Measurements from ENCODE around the gene AK1.
"Not testable (repeated sequence)": the region's sequence is repeated elsewhere in the genome, so short reads cannot be mapped to it uniquely, and the experiment has no call there.

The AK1 gene

GRCh38 chr9:127884427-127884911 is 7.0 kb upstream of the AK1 start:
- no peak for DNase-seq (ENCODE audit: low read depth)

DNA sequence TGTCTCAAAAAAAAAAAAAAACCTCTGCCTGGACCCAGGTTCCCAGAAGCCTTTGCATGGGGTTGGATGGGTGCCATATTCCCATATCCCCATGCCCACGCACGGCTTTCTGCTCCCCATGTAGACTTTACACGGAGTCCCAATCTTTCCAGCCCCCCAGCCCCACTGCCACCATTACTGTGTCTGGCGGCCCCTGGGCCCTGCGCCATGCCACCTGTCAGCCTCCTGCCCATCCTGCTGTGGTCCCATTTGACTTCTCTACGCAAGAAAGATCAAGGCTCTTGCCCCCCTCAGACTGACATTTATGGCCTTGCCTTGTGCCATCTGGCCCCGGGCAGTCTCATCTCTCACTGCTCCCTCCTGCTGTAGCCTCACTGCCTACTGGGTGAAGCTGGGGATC is 6.5 kb upstream of the AK1 start:
- no peak for DNase-seq (ENCODE audit: low read depth)

GRCh38 chr9:127881715-127882114 is 4.2 kb upstream of the AK1 start:
- not testable (repeated sequence) for DNase-seq (ENCODE audit: low read depth)

- DNase-seq (ENCODE audit: low read depth) = no peak
Observed at GRCh38 chr9:127880143-127880542, 2.7 kb upstream of the AK1 start.

DNA sequence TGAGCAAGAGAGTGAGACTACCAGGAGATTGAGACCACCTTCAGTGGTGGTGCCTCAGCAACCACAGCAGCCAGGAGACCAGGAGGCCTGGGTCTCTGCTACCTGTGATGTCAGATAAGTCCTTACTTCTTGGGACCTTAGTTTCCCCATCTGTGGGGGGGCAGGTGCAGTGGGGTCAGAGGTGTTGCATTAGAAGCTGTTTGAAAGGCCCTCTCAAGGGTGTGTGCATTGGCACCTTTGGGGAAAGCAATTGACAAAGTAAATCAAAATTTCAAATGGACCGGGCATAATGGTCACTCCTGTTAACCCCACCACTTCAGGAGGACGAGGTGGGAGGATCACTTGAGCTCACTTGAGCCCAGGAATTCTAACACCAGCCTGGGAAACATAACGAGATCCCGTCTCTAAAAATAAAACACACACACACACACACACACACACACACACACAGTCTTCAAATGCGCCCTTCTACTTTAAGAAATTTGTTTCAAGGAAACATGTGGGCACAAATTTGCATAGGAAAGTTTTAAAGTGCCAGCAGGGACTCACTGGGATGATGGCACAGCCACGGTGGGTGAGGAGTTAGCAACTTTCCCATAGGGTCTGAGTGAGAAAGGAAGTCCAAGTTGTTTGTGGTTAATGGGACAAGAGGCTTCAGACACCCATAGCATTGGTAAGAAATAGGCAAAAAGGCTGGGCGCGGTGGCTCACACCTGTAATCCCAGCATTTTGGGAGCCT is 1.3 kb upstream of the AK1 start:
- no peak for DNase-seq (ENCODE audit: low read depth)

DNA sequence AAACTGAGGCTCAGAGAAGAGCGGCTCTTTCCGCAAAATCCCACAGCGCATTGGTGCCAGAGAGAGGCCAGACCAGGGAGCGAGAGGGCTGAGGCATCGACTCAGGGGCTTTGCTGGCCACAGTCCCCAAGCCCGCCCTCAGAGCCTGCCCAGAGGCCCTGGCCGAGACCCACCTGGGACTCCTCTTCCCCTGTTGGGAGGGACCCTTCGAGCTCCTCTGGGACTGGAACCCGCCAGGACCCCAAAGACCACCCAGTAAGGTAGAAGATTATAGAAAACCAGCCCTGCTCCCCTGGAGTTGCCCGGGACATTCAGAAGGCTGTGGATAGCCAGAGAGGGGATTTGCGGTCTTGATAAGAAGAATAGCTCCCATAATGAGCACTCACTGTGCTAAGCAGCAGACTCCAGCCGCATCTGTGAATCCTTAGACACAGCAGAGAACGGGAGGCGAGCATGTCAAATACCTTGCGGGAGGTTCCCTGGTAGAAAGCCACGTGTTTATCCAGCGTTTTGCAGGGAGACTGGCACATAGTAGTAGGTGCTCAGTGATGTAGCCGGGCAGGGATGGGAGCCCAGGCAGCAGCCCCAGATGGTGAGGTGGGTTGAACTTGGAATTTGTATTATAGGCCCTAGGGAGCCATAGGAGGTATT is 651 bp upstream of the AK1 start:
- no peak for DNase-seq (ENCODE audit: low read depth)

GRCh38 chr9:127876764-127877562 is 512 bp downstream of the AK1 start:
- DNase-seq (ENCODE audit: low read depth) = no peak

DNA sequence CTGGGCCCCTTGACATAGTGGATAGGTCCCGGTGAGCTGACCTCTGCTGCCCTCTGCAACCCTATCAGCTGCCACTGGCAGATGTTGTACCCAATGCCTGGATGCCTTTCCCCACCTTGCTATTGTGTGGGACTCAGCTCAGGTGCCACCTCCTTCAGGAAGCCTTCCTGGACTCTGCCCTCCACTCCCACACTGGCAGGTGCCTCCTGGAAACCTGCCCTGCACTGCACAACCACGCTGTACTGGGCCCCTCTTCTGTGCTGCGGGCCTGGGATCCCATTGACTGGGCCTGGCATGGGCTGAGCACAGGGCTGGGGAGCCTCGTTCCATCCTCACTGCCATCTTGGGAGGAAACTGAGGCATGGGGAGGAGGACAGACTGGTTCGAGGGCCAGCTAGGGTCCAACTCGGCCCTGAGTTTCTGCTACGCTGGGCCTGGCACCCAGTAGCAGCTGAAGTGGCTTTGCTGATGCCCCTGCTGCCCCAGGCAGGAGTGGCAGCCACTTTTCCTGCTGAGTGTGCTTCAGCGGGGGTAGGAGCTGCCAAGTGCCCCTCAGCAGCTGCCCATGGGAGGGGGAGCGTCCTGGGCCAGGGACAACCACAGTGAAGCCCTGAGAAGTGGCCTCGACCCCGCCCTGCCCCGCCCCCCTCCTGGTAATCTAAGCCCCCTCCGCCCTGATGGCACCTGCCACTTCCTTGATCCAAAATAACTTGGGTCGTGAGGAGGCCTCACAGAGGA is 1.3 kb downstream of the AK1 start:
- DNase-seq (ENCODE audit: low read depth) = no peak

DNA sequence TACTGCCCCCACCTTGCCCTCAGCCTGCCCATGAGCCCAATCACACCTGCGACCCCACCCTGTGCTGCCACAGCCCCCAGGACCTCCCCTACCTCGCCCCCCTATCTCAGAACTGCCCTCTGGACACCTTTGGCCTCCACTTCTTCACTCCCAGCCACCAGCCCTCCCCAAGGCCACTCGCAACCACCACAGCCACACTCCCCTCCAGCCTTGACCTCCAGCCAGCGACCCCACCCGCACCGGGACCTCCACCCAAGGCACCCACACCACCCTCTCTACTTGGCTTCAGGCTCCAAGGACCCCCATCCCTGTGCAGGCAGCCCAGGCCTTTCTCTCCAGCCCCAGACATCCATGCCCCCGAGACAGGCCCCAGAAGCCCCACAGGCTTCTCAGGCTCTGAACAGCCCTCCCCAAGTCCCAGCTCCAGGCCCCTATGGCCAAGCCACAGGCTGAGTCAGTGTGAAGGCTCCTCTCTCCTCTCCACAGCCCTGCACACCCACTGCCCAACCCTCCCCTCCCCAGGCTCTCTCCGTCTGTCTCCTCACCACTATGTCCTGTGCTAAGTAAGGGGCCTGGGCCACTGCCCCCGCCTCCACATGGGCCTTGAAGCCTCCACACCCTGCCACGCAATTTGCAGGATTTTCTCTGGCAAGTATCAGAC is 2.0 kb downstream of the AK1 start:
- DNase-seq (ENCODE audit: low read depth) = no peak

DNA sequence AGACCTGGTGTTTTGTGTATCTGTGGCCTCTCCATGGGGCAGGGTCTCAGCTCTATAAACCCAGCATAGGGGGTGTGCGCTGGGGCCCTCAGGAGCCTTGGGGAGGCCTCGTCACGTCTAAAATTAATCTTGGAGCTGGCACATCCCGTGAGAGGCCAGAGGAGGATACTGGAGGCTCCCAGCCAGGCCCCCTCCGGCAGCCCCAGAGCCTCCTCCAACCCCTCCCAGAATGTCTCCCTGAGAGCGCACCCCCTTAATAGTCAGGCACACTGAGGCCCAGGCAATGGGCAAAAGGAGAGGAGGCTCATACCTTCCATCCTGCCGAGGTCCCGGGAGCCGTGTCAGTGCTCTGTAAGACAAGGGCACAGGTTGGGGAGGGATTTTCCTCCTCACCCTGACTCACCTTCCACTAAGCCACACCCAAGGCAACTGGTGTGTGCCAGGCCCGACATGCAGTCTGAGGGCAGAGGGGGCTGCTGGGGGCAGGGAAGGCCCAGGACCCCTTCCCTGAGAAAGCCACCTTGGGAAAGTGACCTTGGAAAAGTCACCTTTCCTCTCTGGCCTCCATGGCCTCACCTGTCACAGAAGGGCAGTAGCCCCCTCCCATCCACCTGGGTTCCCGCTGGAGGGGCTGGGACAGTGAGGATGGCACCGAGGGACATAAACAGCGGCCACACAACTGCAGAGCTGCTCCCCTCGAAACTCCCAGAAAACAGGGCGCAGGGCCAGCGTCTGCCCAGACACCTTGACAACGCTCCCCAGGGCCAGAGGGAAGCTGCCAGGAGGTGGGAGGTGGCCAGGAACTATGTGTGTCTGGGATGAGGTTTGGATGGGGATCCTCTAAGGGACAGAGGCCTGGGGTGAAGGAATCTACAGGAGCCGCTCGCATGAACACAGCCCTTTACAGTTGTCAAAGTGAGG is 2.9 kb downstream of the AK1 start:
- no peak for DNase-seq (ENCODE audit: low read depth)

DNA sequence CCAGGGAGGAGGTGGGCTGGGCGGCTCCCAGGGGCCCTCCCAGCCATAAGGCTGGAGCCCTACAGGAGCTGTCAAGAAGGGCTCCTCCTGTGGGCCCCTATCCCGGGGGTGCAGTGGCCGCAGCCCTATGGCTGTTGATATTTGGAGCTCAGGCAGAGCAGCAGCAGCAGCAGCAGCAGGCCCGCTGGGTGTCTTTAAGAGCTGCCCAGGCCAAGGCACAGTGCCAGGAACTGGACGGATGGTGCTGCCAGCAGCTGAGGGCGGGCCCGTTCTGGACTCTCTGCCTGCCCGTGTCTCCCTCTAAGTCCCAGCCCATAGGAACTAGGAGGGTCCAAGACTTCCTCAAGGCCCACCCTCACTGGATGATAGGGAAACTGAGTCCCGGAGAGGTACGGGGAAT is 3.6 kb downstream of the AK1 start:
- no peak for DNase-seq (ENCODE audit: low read depth)

GRCh38 chr9:127873223-127873691 is 4.2 kb downstream of the AK1 start:
- DNase-seq (ENCODE audit: low read depth) = no peak

GRCh38 chr9:127872369-127873222 is 4.9 kb downstream of the AK1 start:
- DNase-seq (ENCODE audit: low read depth) = no peak

- DNase-seq (ENCODE audit: low read depth) = no peak
Observed at GRCh38 chr9:127871531-127871930, 5.9 kb downstream of the AK1 start.

DNA sequence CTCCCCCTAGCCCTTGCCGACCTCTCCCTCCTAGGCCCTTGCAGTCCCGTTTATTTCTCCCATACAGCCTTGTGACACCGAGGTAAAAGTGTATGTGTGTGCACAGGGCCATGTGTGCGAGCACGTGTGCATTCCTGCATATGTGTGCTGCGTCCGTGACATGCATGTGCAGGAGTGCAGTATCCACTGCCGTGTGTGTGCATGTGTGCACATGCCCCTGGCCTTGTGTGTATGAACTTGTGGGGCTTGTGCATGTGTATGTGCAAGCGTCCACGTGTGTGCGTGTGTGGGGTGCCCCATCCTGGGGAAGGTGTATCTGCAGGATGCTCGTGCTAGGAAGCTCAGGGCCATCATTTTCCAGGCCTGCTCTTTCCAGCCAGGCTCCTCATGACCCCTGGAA is 6.6 kb downstream of the AK1 start:
- no peak for DNase-seq (ENCODE audit: low read depth)

DNA sequence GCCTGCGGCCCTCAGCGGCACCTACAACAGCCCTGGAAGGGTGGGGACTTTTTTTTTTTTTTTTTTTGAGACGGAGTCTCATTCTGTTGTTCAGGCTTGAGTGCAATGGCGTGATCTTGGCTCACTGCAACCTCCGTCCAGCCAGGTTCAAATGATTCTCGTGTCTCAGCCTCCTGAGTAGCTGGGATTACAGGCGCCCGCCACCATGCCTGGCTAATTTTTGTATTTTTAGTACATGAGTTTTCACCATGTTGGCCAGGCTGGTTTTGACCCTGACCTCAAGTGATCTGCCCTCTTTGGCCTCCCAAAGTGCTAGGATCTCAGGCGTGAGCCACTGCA is 7.4 kb downstream of the AK1 start:
- DNase-seq (ENCODE audit: low read depth) = not testable (repeated sequence)

- DNase-seq (ENCODE audit: low read depth) = peak; percentile 71
Observed at GRCh38 chr9:127869310-127870152, 7.9 kb downstream of the AK1 start.

DNA sequence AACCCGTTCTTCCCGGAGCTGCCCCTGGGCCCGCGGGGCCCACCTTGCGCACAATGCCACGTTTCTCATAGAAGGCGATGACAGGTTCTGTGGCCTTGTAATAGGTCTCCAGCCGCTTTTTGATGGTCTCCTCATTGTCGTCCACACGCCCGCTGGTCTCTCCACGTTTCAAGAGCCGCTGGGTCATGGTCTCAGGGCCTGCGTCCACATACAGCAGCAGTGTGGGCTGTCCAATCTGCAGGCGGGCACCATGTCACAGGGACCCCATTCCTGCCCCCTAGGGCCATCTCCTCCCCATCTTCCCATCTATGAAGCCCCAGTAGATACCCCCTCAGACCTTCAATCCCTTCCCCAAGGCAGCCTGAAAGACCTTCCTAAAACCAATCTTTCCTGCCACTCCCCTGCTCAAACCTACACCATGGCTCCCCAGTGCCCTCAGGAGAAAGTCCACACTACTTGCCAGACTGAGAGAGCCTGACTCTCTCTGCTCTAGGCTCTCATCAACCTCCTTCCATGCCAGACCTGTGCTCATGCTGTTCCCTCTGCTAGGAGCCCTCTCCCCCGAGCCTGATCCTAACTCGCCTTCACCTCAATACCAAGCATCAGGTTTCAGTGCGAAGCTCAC is 9.1 kb downstream of the AK1 start:
- no peak for DNase-seq (ENCODE audit: low read depth)

Measured in activated gamma-delta T cell treated with anti-CD3 and anti-CD28 coated beads, Interleukin-2, amount 50 U/mL, for 16 hours (primary cell).